Stimulated activated naive CD4-positive, alpha-beta T cell treated with Interleukin-2 at 50 U/mL for 16 hours (primary cell): ENCODE data around the gene ARHGAP25.

Experiments
- DNase-seq: peaks from one replicate; lab custom pipeline; 2025; lab: John Stamatoyannopoulos, UW

Gene ARHGAP25

DNA sequence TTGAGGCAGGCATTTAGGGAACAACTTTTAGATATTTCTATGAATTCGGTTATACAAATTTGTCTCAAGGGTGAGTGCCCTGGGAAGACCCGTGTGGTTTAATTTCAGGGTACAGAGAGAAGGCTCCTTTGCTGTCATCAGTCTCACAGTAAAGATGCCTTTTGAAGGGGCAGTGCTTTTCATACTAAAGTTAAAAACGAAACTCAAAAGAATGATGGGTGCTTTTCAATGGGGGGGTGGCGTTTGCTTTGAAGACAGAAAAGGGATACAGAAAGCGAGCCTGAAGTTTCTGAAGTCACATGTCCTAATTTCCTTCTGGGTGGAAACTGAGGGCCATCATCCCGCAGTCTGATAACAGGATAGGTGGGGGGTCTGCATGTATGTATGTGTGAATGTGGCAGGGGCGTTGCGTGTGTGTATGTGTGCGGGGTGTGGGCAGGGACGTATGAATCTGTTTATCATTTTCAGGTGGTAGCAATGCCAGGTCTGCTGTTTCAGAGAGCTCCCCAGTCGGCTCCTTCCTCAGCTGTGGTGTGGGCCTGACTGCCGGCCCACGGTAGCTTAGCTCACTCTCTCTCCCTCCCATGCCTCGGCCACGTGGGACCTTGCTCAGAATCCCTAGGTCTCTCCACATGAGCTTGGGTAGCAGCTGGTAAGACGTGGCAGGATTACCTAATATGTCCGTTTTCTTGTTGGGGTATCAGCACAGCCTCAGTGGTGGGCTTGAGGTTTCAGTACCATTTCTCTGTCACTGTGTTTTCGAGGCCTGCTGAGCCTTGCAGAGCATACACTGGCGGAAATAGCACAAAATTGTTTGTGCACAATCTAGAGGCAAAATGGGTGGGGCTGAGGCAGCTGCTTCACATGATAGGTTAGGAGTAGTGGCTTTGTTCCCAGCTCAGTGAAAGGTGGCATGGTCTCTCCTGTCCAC, 32.7 kb downstream of the ARHGAP25 start:
- peak; percentile 36 for DNase-seq

- DNase-seq, result no peak
These were observed 33.4 kb downstream of the ARHGAP25 start for GRCh38 chr2:68767996-68768395.

- no peak for DNase-seq
These were observed 33.9 kb downstream of the ARHGAP25 start for GRCh38 chr2:68768461-68768860.

GRCh38 chr2:68768951-68769350, 34.3 kb downstream of the ARHGAP25 start:
- no peak for DNase-seq

DNA sequence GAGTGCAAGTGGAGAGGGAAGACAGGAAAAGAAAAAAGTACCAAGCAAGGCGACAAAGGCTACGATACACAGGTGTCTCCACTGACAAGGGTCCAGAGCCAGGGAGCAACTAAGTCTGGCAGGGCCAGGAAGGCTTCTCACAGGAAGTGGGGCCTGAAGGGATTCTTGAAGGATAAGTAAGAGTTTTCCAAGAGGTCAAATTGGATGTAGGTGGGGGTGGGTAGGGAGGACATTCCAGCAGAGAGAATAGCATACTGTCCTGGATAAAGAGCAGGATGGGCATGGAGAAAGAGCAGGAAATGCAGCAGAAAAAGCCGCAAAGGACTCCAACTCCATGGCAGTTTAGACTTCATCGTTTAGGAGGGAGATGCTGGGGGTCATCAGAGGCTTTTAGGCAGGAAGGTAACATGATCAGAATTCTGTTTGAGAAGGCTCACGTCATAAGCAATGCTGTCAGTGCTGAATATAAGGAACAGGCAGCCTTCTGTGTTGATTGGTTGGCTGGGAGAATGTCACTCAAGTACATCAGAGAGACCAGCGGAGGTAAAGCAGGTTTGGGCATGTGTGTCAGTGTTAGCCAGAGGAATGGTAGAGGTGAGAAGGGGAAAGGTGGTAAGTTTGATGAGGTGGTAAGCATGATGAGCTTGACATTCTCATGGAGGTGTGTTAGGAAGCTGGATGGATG, 35.1 kb downstream of the ARHGAP25 start:
- no peak for DNase-seq

- no peak for DNase-seq
These were observed 35.9 kb downstream of the ARHGAP25 start for GRCh38 chr2:68770271-68771111.

GRCh38 chr2:68771211-68771751, 36.7 kb downstream of the ARHGAP25 start:
- no peak for DNase-seq

- DNase-seq, result no peak
These were observed 37.5 kb downstream of the ARHGAP25 start for GRCh38 chr2:68772109-68772508.

- DNase-seq, result peak; percentile 51
These were observed 40.1 kb downstream of the ARHGAP25 start for GRCh38 chr2:68774569-68775271.

DNA sequence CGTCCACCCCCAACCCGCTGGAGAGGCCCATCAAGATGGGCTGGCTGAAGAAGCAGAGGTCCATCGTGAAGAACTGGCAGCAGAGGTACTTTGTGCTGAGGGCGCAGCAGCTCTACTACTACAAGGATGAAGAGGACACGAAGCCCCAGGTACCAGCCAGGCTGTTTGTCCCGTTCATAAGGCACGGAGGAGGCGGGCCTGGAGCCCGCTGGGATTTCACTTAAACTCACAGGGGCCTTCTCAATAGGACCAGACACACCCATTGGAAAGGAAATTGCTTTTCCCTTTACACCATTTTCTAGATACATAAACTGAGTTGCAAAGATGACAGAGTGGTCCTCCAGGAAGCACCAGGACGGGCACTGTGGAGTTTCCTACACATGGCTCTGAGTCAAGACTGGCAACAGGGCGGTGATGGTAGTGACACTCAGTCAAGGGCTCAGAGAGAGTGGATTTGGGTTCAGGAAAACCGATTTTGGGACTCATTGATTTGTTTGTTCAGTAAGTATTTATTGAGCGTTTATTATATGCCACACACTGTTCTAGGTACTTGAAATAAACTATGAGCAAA, 40.7 kb downstream of the ARHGAP25 start:
- DNase-seq, result no peak

GRCh38 chr2:68776124-68776523, 41.5 kb downstream of the ARHGAP25 start:
- no peak for DNase-seq

DNA sequence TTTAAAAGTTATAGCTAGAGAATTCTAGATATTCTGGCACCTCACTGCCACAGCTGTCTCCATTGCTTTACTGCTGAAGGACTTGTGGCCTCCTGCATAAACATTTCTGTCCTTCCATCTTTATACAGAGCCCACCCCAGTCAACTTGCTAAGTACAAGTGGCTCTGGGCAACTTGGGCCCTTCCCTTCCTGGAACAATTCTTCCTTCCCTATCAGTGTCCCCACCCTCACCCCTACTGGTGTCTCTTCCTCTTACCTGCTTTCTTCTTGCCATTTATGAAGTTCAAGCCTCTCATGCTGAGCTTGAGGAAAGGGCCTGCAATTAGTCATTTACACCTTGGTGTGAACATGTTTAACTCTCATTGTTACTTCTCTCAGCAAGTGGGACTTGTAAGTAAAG, 45.0 kb downstream of the ARHGAP25 start:
- no peak for DNase-seq

GRCh38 chr2:68784188-68784587, 49.6 kb downstream of the ARHGAP25 start:
- no peak for DNase-seq

- DNase-seq, result no peak
These were observed 50.3 kb downstream of the ARHGAP25 start for GRCh38 chr2:68784915-68785314.

DNA sequence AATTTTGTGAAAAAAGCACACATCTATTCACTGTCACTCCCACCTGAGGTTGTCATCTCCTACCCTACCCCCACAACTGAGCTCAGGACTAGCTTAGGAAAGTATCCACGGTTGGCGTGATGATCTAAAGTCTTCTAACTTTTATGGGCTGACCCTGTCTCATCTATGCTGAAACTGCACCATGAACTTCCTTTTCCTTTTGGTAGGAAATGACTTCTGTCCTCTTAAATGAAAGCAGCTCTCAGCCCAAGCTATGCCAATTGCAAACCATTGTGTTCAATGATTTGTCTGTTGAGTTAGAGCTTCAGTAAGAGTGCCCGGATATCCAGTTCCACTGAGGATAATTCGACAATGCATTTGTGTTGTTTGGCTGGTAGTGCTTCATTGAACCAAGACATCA, 52.7 kb downstream of the ARHGAP25 start:
- DNase-seq, result no peak

DNA sequence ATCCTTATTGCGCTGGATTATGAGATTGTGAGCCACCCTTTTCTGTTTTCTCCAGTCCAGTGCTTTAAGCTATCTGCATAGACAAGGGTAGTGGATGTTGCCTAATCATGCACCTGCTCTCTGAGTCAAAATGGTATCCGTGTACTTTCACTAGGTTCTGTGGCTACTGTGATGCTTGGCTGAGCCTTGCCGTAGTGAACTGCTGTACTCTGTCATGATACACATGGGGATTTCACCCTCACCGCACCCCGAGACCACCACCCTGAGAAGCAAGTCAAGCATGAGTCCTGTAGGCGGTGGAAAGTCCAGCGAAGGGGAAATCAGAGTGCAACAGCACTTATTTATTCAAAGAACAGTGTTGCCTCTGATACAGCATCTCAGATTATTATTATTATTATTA, 55.0 kb downstream of the ARHGAP25 start:
- peak; percentile 64 for DNase-seq

DNA sequence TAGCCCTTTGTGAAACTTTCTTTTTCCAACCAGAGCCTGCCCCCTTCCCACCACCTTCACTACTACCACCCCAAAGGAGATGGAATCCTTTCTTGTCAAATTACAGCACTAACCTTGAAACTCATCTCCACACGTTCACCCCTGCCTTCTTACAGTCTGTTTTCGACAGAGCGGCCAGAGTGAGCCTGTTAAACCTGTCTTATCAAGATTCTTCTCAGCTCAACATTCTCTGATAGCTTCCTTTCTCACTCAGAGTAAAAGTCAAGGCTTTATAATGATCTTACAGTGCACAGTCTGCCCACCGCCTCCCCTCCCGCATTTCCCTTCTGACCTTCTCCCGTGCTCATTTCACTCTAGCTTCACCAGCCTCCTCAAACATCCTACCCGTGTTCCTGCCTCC, 56.0 kb downstream of the ARHGAP25 start:
- no peak for DNase-seq

DNA sequence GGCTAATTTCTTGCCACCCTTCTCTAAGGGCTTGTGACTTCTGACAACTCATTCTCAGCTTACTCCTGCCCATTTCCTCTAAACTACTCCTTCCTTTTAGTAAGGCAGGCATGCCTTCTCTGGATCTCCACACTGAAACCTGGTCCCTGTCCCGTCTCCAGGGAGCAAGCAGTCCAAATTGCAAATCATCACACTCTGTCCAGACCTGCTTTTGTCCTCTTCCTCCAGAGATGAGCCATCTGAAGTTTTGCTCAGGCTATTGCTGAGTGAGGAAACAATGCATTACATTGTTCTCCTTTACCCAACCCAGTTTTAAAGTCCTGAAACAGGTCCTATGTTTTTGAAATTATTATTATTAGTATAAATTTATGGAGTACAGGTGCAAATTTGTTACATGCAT, 57.3 kb downstream of the ARHGAP25 start:
- DNase-seq, result no peak

- no peak for DNase-seq
These were observed 58.1 kb downstream of the ARHGAP25 start for GRCh38 chr2:68792751-68793150.

GRCh38 chr2:68796295-68796905, 61.8 kb downstream of the ARHGAP25 start:
- DNase-seq, result no peak

GRCh38 chr2:68798569-68798968, 64.0 kb downstream of the ARHGAP25 start:
- DNase-seq, result no peak
